ENCODE data around the gene KDM5B.

DNA sequence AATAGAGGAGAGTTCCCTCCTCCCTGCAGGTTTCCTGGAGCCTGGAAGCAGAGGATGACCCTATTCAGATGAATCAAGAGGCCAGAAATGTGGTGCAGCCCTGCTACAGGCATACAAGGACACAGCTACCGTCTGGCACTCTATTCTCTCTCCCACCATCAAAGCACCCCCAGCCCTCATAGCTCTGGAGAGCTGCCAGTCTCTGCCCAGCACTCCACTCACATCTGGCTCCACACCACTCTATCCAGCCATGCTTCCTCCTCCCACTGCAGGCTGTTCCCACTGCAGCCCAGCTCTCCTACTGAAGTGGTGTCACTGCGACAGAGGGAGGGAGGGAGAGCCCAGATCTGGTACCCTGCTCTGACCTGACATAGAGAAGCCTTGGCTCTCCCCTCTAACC is 116.4 kb downstream of the KDM5B start:
- TF ChIP-seq ZNF274 (IDR thresholded peaks at IDR 0.05; ENCODE audit: low read depth, low read length) (no peak), SUZ12 (IDR thresholded peaks at IDR 0.05; ENCODE audit: extremely low read depth, insufficient read depth, insufficient read length) (no peak)

Measured in NT2/D1 (cell line).